ENCODE measurements around the gene WDTC1. TPM values are rescaled to one million over a fixed set of nuclear protein-coding genes. Genes with fewer than 3 reads are reported as not detected.

The WDTC1 gene
- total RNA-seq, 1 donor from 2014 or later, result 24.7 TPM

GRCh38 chr1:27349784-27350662, 115.6 kb downstream of the WDTC1 start:
- peak overlapping the region; percentile 56 for H3K4me3 ChIP-seq (ENCODE audit: low read depth, low read length)
- no peak for TF ChIP-seq CTCF (conservative IDR thresholded peaks at IDR 0.05; ENCODE audit: low read depth, low read length)
- no peak for DNase-seq (ENCODE audit: low read depth)

GRCh38 chr1:27350663-27351540, 116.5 kb downstream of the WDTC1 start:
- H3K4me3 ChIP-seq (ENCODE audit: low read depth, low read length), result peak overlapping the region; percentile 34
- TF ChIP-seq CTCF (conservative IDR thresholded peaks at IDR 0.05; ENCODE audit: low read depth, low read length), result no peak
- no peak for DNase-seq (ENCODE audit: low read depth)

DNA sequence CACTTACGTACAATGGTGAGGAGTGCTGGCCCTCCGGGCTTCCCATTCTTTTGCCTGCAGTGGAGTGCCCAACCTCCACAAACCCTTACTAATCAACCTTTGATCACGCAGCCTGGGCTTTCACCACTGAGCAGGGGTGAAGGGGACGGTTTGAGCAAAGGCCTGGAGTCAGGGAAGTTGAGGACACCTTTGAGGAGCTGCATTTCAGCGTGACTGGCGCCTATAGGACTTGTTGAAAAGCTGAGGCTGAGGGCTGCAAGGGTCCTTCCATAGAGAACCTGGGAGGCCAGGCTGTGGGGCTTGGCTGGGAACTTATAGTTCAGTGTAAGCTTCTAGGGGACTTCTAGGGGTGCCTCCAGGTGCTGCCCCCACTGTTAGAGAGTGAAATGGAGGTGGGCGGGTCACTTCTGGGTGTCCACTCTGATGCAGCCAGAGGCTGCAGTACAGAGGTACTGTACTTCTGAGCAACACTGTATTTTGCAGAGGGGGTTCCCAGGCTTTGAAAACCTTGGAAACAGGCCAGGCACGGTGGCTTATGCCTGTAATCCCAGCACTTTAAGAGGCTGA, 117.2 kb downstream of the WDTC1 start:
- peak overlapping the region; percentile 34 for H3K4me3 ChIP-seq (ENCODE audit: low read depth, low read length)
- TF ChIP-seq CTCF (conservative IDR thresholded peaks at IDR 0.05; ENCODE audit: low read depth, low read length), result no peak
- no peak for DNase-seq (ENCODE audit: low read depth)

DNA sequence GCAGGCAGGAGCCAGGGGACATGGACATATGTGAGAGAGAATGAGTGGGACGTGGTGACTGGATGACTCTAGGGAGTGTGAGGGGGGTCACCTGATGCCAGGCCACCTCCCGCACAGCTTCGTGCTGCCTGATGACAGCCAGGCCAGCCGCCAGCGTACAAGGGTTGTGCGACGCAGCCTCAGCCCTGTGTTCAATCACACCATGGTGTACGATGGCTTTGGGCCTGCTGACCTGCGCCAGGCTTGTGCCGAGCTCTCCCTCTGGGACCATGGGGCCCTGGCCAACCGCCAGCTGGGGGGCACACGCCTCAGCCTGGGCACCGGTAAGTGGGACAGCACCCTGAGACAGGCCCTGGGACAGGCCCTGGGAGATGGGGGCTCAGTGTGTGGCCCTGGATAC, 118.7 kb downstream of the WDTC1 start:
- TF ChIP-seq CTCF (conservative IDR thresholded peaks at IDR 0.05; ENCODE audit: low read depth, low read length), result no peak
- DNase-seq (ENCODE audit: low read depth), result no peak
- H3K4me3 ChIP-seq (ENCODE audit: low read depth, low read length), result no peak overlapping the region

GRCh38 chr1:27353629-27354028, 119.2 kb downstream of the WDTC1 start:
- no peak for DNase-seq (ENCODE audit: low read depth)
- TF ChIP-seq CTCF (conservative IDR thresholded peaks at IDR 0.05; ENCODE audit: low read depth, low read length), result no peak
- no peak overlapping the region for H3K4me3 ChIP-seq (ENCODE audit: low read depth, low read length)

DNA sequence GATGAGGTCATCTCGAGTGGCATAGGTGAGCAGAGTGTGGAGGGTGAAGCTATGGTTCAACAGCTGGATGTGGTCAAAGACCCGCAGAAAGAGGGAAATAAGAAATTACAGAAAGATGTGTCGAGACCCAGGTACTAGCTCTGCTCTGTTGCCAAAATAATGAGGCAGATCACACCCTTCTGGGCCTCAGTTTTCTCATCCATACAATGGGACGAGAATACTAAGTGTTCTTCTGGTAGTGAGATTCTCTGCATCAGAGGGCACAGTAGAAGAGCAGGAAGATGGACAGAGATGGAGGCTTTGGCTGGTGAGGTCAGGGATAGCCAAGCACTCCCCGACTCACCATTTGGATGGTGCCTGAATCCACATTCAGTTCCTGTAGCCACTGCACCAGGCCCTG, 121.3 kb downstream of the WDTC1 start:
- no peak for TF ChIP-seq CTCF (conservative IDR thresholded peaks at IDR 0.05; ENCODE audit: low read depth, low read length)
- no peak overlapping the region for H3K4me3 ChIP-seq (ENCODE audit: low read depth, low read length)
- DNase-seq (ENCODE audit: low read depth), result no peak
